Endodermal cell (in vitro differentiated cells): ENCODE data around the gene SIRT3. TPM values are rescaled to one million over a fixed set of nuclear protein-coding genes. Genes with fewer than 3 reads are reported as not detected.
A peak's percentile ranks its signal among the peaks of the same experiment; 100 is the strongest.

Experiments used
- DNase-seq: peaks from one replicate; pipeline ENCODE4 v3.0.0-alpha.2; 2017
- H3K27ac ChIP-seq: 2 replicates; pipeline ENCODE4 v1.5.1; 2013; ENCODE audit warnings: mild to moderate bottlenecking, low read depth, low read length, moderate library complexity
- H3K27me3 ChIP-seq: 2 replicates; pipeline ENCODE4 v1.6.1; 2013; ENCODE audit warnings: mild to moderate bottlenecking, low read length, moderate library complexity; ENCODE audit not compliant: insufficient read depth, control insufficient read depth, poor library complexity, severe bottlenecking
- H3K36me3 ChIP-seq: 2 replicates; pipeline ENCODE4 v1.7.0; 2013; ENCODE audit warnings: mild to moderate bottlenecking, low read length, moderate library complexity; ENCODE audit not compliant: control insufficient read depth, insufficient read depth
- H3K4me1 ChIP-seq: one replicate; pipeline ENCODE4 v1.7.0; 2013; ENCODE audit warnings: low read length; ENCODE audit not compliant: control insufficient read depth, insufficient read depth
- H3K4me3 ChIP-seq: 2 replicates; pipeline ENCODE4 v1.5.1; 2013; ENCODE audit warnings: mild to moderate bottlenecking, low read length, moderate library complexity
- H3K9ac ChIP-seq: 2 replicates; pipeline ENCODE4 v1.6.1; 2013; ENCODE audit warnings: mild to moderate bottlenecking, low read length, moderate library complexity; ENCODE audit not compliant: poor library complexity, severe bottlenecking; ENCODE audit errors: extremely low read depth
- H3K9me3 ChIP-seq: 2 replicates; pipeline ENCODE4 v1.6.1; 2013; ENCODE audit warnings: mild to moderate bottlenecking, low read length, moderate library complexity; ENCODE audit not compliant: control insufficient read depth
- H3K27ac Mint-ChIP-seq: 2 replicates; pipeline ENCODE4 v1.8.0; 2020; ENCODE audit warnings: mixed read lengths
- H3K27me3 Mint-ChIP-seq: 2 replicates; pipeline ENCODE4 v1.8.0; 2021; ENCODE audit warnings: mild to moderate bottlenecking, mixed read lengths; ENCODE audit not compliant: insufficient read depth
- H3K36me3 Mint-ChIP-seq: 2 replicates; pipeline ENCODE4 v1.8.0; 2020; ENCODE audit warnings: low read depth, mixed read lengths
- H3K4me1 Mint-ChIP-seq: 2 replicates; pipeline ENCODE4 v1.8.0; 2020; ENCODE audit warnings: mixed read lengths
- H3K4me3 Mint-ChIP-seq: 2 replicates; pipeline ENCODE4 v1.8.0; 2020; ENCODE audit warnings: mild to moderate bottlenecking, moderate library complexity, mixed read lengths
- H3K9me3 Mint-ChIP-seq: 2 replicates; pipeline ENCODE4 v1.8.0; 2020; ENCODE audit warnings: mild to moderate bottlenecking, mixed read lengths
- CTCF ChIP-seq: fragments of 200-600 bp; sonication (generic); conservative IDR thresholded peaks from 2 replicates; pipeline ENCODE4 v1.5.0; 2021; ENCODE audit warnings: antibody characterized with exemption, mild to moderate bottlenecking
- WGBS, 2 experiments: methylation state at CpG; one replicate each; pipeline versions ENCODE4 v1.1.5 to v1.1.7; 2013; ENCODE audit warnings: missing lambda C conversion rate in 2 of 2, mixed read lengths in 1 of 2; ENCODE audit not compliant: insufficient coverage in 1 of 2, insufficient read length in 1 of 2; 5-methylcytosine and 5-hydroxymethylcytosine counted together
- total RNA-seq, 2 donors: library from RNA; stranded (reverse); fragmentation: NEBNext Ultra II Directional in 1 of 2; extraction: Animal tissue kit (Norgen Biotek cat#: 25700) in 1 of 2; gene quantifications; 2 replicates in 1 of 2; 3 replicates in 1 of 2; pipeline ENCODE4 v1.2.1, GENCODE V29; 2021

SIRT3 gene
- total RNA-seq, 2 donors from 2014 or later = 18.1 to 28.6 TPM

DNA sequence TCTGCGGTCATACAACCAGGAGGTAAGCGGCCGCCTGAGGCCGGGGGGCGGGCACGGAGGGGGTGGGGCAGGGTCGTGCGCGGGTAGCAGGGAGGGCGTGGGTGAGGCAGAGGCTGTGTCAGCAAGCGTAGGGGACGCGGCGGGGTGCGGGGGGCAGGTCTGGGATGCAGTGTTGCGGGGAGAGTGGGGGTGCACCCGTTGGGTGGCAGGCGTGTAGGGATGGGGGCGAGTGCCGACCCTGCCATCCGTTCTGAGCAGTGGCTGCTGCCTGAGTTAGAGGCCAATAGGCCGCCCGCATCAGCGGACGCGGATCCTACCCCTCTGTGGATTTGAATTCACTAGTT is 27.3 kb downstream of the SIRT3 start:
- H3K9ac ChIP-seq = peak overlapping the region; percentile 93
- Mint-ChIP-seq H3K27me3 (no peaks in the 10 kb centered on the region), H3K9me3 (no peaks in the 10 kb centered on the region), H3K4me1 (peaks cover 15% of the 10 kb centered on the region), H3K27ac (peak overlapping the region; percentile 98), H3K36me3 (peaks cover 48% of the 10 kb centered on the region), H3K4me3 (peak overlapping the region; percentile 98)
- peaks cover 25% of the 10 kb centered on the region for H3K4me1 ChIP-seq
- TF ChIP-seq CTCF = no peak
- H3K9me3 ChIP-seq = no peaks in the 10 kb centered on the region
- no peaks in the 10 kb centered on the region for H3K27me3 ChIP-seq
- H3K4me3 ChIP-seq = peak overlapping the region; percentile 99
- no peak for DNase-seq
- no peak overlapping the region for H3K27ac ChIP-seq
- WGBS, 2 experiments = 0 to 1% methylated on average over 4 to 25 of the region's 26 CpGs
- peaks cover 62% of the 10 kb centered on the region for H3K36me3 ChIP-seq

DNA sequence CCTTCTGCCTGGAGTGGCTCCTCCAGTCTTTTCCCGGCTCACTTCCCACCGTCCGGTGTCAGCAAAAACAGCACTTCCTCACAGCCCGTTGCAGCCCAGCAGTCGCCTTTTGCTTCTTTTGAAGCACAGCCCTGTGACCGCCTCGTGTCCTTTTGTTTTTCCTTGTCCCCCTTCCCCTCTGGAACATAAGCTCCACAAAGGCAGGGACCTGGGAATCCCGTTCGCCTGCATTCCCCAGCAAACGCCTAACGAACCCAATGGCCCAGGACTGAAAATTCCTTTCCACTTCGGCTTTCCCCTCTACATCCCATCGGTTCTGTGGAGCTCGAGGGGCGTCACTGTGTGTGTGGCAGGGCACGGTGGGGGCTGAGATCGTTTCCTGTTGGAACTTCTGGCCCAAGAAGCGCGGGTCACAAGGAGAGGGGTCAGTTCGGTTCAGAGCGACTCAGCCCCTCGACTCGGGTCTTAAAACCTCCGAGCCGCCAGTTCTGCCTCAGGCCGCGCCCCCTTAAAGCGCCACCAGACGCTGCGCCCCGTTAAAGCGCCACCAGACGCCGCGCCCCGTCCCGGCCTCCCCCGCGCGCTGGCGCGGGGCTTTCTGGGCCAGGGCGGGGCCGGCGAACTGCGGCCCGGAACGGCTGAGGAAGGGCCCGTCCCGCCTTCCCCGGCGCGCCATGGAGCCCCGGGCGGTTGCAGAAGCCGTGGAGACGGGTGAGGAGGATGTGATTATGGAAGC is 27.8 kb downstream of the SIRT3 start:
- H3K4me1 ChIP-seq = peaks cover 27% of the 10 kb centered on the region
- peaks cover 21% of the 10 kb centered on the region for H3K4me1 Mint-ChIP-seq
- peaks cover 50% of the 10 kb centered on the region for H3K36me3 Mint-ChIP-seq
- H3K36me3 ChIP-seq = peaks cover 57% of the 10 kb centered on the region
- 0% methylated on average over 19 to 57 of the region's 57 CpGs for WGBS, 2 experiments
- peak overlapping the region; percentile 98 for H3K27ac Mint-ChIP-seq
- H3K9ac ChIP-seq = peak overlapping the region; percentile 93
- H3K4me3 ChIP-seq = peak overlapping the region; percentile 99
- peak; percentile 87 for DNase-seq
- H3K9me3 Mint-ChIP-seq = no peaks in the 10 kb centered on the region
- no peaks in the 10 kb centered on the region for H3K27me3 Mint-ChIP-seq
- no peak for TF ChIP-seq CTCF
- no peaks in the 10 kb centered on the region for H3K9me3 ChIP-seq
- no peaks in the 10 kb centered on the region for H3K27me3 ChIP-seq
- H3K4me3 Mint-ChIP-seq = peak overlapping the region; percentile 98
- H3K27ac ChIP-seq = peak overlapping the region; percentile 95

GRCh38 chr11:207863-208180 is 28.3 kb downstream of the SIRT3 start:
- Histone ChIP-seq H3K9me3 (no peaks in the 10 kb centered on the region), H3K9ac (peak overlapping the region; percentile 93), H3K27ac (peak overlapping the region; percentile 95), H3K36me3 (peaks cover 52% of the 10 kb centered on the region), H3K4me3 (peak overlapping the region; percentile 99), H3K4me1 (peaks cover 30% of the 10 kb centered on the region), H3K27me3 (no peaks in the 10 kb centered on the region)
- DNase-seq = no peak
- Mint-ChIP-seq H3K27ac (peak overlapping the region; percentile 98), H3K36me3 (peaks cover 45% of the 10 kb centered on the region), H3K9me3 (no peaks in the 10 kb centered on the region), H3K4me3 (peak overlapping the region; percentile 98), H3K4me1 (peaks cover 26% of the 10 kb centered on the region), H3K27me3 (no peaks in the 10 kb centered on the region)
- no peak for TF ChIP-seq CTCF
- 0 to 1% methylated on average over 15 to 27 of the region's 27 CpGs for WGBS, 2 experiments
